Esophagus muscularis mucosa (tissue), 4 donors: ENCODE data around the gene SLC6A16. TPM values are rescaled to one million over a fixed set of nuclear protein-coding genes. Genes with fewer than 3 reads are reported as not detected.
"Not testable (repeated sequence)": the region's sequence is repeated elsewhere in the genome, so short reads cannot be mapped to it uniquely, and the experiment has no call there.

Experiments used
- DNase-seq: peaks from one replicate; pipeline ENCODE4 v3.0.0-alpha.2; 2017; ENCODE audit errors: extremely low spot score
- H3K27ac ChIP-seq, 4 donors: fragments of 200-600 bp; sonication (generic); replicated peaks in 1 of 4; 1 replicate in 3 of 4; 2 replicates in 1 of 4; pipeline ENCODE4 v1.5.1; 2016 to 2019; ENCODE audit warnings: mild to moderate bottlenecking in 1 of 4
- H3K27me3 ChIP-seq, 4 donors: fragments of 200-600 bp; sonication (generic); one replicate each; pipeline versions ENCODE4 v1.5.1 to v1.6.0; 2016 to 2019
- H3K36me3 ChIP-seq, 4 donors: fragments of 200-600 bp; sonication (generic); one replicate each; pipeline ENCODE4 v1.5.1; 2016 to 2019
- H3K4me1 ChIP-seq, 4 donors: fragments of 200-600 bp; sonication (generic); one replicate each; pipeline ENCODE4 v1.5.1; 2016 to 2019
- H3K4me3 ChIP-seq, 4 donors: fragments of 200-600 bp; sonication (generic); 1 replicate in 2 of 4; 2 replicates in 2 of 4; pipeline ENCODE4 v1.5.1; 2016 to 2019; ENCODE audit warnings: mild to moderate bottlenecking in 4 of 4, moderate library complexity in 1 of 4
- H3K9me3 ChIP-seq, 4 donors: fragments of 200-600 bp; sonication (generic); 1 replicate in 3 of 4; 2 replicates in 1 of 4; pipeline ENCODE4 v1.5.1; 2016 to 2019
- EP300 ChIP-seq: sonication (generic); formaldehyde crosslinking; IDR thresholded peaks from one replicate; pipeline ENCODE4 v1.6.1; 2017; ENCODE audit warnings: antibody characterized with exemption
- POLR2A ChIP-seq: fragments of 450-650 bp; IDR thresholded peaks from one replicate; pipeline ENCODE4 v1.6.1; 2017; ENCODE audit warnings: antibody characterized with exemption, moderate library complexity, mild to moderate bottlenecking, low read depth
- POLR2AphosphoS5 ChIP-seq, 2 donors: sonication (generic); formaldehyde crosslinking; IDR thresholded peaks; one replicate each; pipeline ENCODE4 v1.6.1; 2017; ENCODE audit warnings: antibody characterized with exemption in 2 of 2
- WGBS: methylation state at CpG from one replicate; pipeline ENCODE4 v1.1.5; 2018; 5-methylcytosine and 5-hydroxymethylcytosine counted together
- intact Hi-C: fragments of 100-400 bp; cut with DNase I; formaldehyde crosslinking; loops from one replicate; pipeline ENCODE4 v1.15.1; 2023
- total RNA-seq, 4 donors: library from RNA; depleted of rRNA; stranded (reverse); fragments of >200 nt; gene quantifications; one replicate each; pipeline versions ENCODE4 v1.1.0 to v1.2.1, GENCODE V29; 2016
- TF ChIP-seq, protein P1 (sequence below), 3 experiments: fragments of 200-600 bp in 2 of 3; fragments of 450-650 bp in 1 of 3; sonication (generic) in 2 of 3; IDR thresholded peaks; one replicate each; pipeline ENCODE4 v1.5.1; 2017 to 2019; ENCODE audit warnings: antibody characterized with exemption in 3 of 3, mild to moderate bottlenecking in 2 of 3, moderate library complexity in 1 of 3

The SLC6A16 gene
- total RNA-seq, result 1 to 10 TPM in 3 of 4 donors, under 1 TPM in 1; 0.83 to 4.1 (median 2.5) TPM

DNA sequence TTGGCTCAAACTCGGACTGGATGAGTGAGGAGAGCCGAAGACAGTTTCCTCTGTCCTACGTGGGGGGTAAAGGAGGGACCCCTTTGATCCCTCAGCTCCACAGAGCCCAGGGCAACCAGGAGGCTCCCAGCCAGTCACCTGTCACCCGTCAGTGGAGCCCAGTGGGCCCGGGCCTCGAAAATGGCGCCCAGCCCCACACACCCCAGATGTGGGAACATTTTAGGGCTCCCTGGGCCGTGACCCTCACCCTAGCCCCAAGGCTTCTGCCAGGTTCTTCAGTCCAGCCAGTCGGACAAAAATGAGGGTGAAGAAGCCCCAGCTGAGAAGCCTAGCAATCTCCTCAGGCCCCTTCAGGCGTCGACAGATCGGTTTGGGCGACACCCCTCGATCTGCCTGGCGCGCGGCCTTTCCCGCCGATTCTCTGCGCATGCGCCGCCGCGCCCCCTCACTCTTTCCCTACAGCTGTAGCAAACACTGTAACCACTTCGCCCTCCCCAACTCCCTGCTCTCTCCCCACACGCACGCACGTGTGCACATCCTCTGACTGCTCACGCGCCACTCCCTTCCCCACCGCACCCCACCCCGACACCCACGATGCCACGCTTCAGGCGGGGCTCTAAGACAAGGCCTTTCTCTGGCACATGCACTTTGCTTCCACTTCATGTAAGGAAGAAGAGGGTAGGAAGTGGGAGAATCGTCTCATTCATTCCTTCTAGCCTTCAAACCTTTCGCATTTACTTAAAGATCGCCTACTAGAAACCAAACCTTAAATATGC lies at the start of gene SLC6A16:
Gene SLC6A16 (minus strand): TSS at position 391 of the 776 bp plus-strand sequence. CDS start 13,844 bp downstream, outside the sequence.
- peak; percentile 34 for DNase-seq
- H3K27me3 ChIP-seq, result no peaks in the 10 kb centered on the region
- H3K36me3 ChIP-seq, result peaks cover 0 to 9% (median 0%) of the 10 kb centered on the region in 4 donors
- 93% methylated on average over 32 of the region's 38 CpGs for WGBS
- no peaks in the 10 kb centered on the region for H3K4me1 ChIP-seq
- intact Hi-C loops, result loop anchor here (10.0 kb wide), 2 partner anchors 60 to 100 kb away; no protein-coding TSS in a partner anchor
- no peak within 1 kb of the TSS for H3K4me3 ChIP-seq
- peaks cover 0 to 5% (median 0%) of the 10 kb centered on the region in 4 donors for H3K9me3 ChIP-seq
- TF ChIP-seq EP300 (no peak), POLR2AphosphoS5 (IDR thresholded peaks at IDR 0.05) (no peak), POLR2A (no peak)
- no peak within 1 kb of the TSS for H3K27ac ChIP-seq

DNA sequence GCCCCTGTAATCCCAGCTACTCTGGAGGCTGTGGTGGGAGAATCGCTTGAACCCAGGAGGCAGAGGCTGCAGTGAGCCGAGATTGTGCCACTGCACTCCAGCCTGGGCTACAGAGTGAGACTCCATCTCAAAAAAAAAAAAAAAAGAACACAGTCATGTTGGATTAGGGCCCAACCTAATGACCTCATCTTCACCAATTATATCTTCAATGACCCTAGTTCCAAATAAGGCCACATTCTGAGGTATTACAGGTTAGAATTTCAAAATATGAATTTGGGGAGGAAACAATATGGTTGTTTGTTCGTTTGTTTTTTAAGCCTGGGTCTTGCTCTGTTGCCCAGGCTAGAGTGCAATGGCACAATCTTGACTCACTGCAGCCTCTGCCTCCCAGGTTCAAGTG lies 48.2 kb upstream of the SLC6A16 start:
- H3K36me3 ChIP-seq, H3K4me1 ChIP-seq, H3K4me3 ChIP-seq, DNase-seq, H3K27ac ChIP-seq, H3K27me3 ChIP-seq, intact Hi-C loops: not testable (repeated sequence)
- WGBS, result 86% methylated on average over 3 of the region's 3 CpGs
- peaks cover 0 to 16% (median 13%) of the 10 kb centered on the region in 4 donors for H3K9me3 ChIP-seq

DNA sequence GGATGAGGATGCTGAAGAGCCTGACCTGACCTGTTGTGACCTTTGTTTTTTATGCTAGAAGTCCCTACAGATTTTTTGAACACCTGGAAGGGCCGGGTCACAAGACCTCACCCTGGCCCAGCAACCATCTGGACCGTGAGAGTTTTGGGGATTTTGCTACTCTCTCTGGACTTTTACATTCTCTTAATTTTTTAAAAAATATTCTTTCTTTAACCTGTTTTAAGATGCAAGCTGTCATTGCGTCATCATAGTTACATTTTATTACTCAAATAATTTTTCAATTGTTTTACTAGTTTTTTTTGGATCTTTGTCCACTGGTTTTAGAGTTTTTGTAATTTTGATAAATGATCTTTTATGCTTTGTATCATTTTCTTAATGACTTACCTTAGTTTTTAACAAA lies 46.2 kb upstream of the SLC6A16 start:
- intact Hi-C loops, result no loop called here
- no peak for DNase-seq
- no peak overlapping the region for H3K4me3 ChIP-seq
- peaks cover 0 to 16% (median 13%) of the 10 kb centered on the region in 4 donors for H3K9me3 ChIP-seq
- no peaks in the 10 kb centered on the region for H3K36me3 ChIP-seq
- WGBS, result 90% methylated on average over 3 of the region's 3 CpGs
- no peaks in the 10 kb centered on the region for H3K4me1 ChIP-seq
- no peak overlapping the region for H3K27ac ChIP-seq
- TF ChIP-seq, protein P1, sequence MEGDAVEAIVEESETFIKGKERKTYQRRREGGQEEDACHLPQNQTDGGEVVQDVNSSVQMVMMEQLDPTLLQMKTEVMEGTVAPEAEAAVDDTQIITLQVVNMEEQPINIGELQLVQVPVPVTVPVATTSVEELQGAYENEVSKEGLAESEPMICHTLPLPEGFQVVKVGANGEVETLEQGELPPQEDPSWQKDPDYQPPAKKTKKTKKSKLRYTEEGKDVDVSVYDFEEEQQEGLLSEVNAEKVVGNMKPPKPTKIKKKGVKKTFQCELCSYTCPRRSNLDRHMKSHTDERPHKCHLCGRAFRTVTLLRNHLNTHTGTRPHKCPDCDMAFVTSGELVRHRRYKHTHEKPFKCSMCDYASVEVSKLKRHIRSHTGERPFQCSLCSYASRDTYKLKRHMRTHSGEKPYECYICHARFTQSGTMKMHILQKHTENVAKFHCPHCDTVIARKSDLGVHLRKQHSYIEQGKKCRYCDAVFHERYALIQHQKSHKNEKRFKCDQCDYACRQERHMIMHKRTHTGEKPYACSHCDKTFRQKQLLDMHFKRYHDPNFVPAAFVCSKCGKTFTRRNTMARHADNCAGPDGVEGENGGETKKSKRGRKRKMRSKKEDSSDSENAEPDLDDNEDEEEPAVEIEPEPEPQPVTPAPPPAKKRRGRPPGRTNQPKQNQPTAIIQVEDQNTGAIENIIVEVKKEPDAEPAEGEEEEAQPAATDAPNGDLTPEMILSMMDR (IDR thresholded peaks at IDR 0.05), result no peak
- TF ChIP-seq POLR2A, result no peak
- TF ChIP-seq EP300, result no peak
- no peak for TF ChIP-seq POLR2AphosphoS5 (IDR thresholded peaks at IDR 0.05)
- H3K27me3 ChIP-seq, result peaks cover 0 to 2% (median 0%) of the 10 kb centered on the region in 4 donors

DNA sequence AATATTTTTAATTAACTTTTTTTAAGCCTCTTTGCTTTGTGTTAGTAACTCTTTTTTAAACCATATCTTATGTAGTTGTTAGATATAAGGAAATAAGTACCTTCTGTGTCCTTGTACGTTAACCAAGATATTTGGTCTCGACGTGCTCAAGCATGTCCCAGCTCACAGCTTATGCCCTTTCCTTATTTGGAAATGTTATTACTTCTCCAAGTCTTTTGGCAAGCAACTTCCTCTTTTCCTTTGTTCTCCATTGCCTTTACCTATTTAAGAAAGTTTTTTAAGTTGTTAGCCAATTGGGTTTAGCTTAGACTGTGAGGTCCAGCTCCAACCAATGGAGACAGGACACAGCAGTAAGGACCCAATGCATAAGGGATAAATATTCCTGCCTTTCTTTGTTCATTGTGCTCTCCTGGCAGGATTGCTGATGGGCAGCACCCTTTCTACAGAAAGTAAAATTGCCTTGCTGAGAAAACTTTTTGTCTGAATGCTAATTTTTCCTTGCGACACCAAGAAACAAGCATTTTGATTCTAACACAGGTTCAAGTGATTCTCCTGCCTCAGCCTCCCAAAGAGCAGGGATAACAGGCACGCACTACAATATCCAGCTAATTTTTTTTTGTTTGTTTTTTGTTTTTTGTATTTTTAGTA lies 43.8 kb upstream of the SLC6A16 start:
- WGBS, result 85% methylated on average over 5 of the region's 5 CpGs
- DNase-seq, result no peak
- no peak overlapping the region for H3K27ac ChIP-seq
- H3K4me3 ChIP-seq, result no peak overlapping the region
- TF ChIP-seq POLR2AphosphoS5 (IDR thresholded peaks at IDR 0.05) (no peak), POLR2A (no peak), EP300 (no peak)
- TF ChIP-seq, protein P1 (IDR thresholded peaks at IDR 0.05), result no peak
- peaks cover 0 to 16% (median 13%) of the 10 kb centered on the region in 4 donors for H3K9me3 ChIP-seq
- intact Hi-C loops, result no loop called here
- peaks cover 0 to 6% (median 4%) of the 10 kb centered on the region in 4 donors for H3K4me1 ChIP-seq
- no peaks in the 10 kb centered on the region for H3K36me3 ChIP-seq
- no peaks in the 10 kb centered on the region for H3K27me3 ChIP-seq

DNA sequence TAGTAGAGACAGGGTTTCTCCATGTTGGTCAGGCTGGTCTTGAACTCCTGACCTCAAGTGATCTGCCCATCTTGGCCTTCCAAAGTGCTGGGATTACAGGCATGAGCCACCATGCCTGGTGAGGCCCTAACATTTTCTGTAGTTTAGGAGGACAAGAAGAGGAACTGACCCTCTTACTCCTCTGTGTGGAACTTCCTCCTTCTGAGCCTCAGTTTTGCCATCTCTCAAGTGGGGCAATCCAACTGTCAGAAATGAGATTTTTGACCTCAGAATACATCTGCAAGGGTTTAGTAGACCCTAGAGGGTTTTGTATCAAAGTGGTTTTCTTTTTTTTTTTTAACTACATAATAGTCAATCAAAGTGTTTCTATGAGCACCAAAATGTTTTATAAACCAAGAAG lies 41.1 kb upstream of the SLC6A16 start:
- Histone ChIP-seq H3K36me3 (no peaks in the 10 kb centered on the region), H3K4me3 (no peak overlapping the region), H3K27me3 (no peaks in the 10 kb centered on the region), H3K4me1 (peaks cover 7 to 23% (median 20%) of the 10 kb centered on the region in 4 donors), H3K27ac (no peak overlapping the region), H3K9me3 (peaks cover 0 to 16% (median 13%) of the 10 kb centered on the region in 4 donors)
- intact Hi-C loops, result no loop called here
- DNase-seq, result no peak
- TF ChIP-seq, protein P1 (IDR thresholded peaks at IDR 0.05), result no peak
- no peak for TF ChIP-seq POLR2AphosphoS5 (IDR thresholded peaks at IDR 0.05)
- no peak for TF ChIP-seq EP300
- no peak for TF ChIP-seq POLR2A
